ENCODE results near the gene FCRLB.
"Not testable (repeated sequence)": the region's sequence is repeated elsewhere in the genome, so short reads cannot be mapped to it uniquely, and the experiment has no call there.

FCRLB gene

GRCh38 chr1:161720422-161720821 is 922 bp upstream of the FCRLB start:
- DNase-seq = no peak

DNA sequence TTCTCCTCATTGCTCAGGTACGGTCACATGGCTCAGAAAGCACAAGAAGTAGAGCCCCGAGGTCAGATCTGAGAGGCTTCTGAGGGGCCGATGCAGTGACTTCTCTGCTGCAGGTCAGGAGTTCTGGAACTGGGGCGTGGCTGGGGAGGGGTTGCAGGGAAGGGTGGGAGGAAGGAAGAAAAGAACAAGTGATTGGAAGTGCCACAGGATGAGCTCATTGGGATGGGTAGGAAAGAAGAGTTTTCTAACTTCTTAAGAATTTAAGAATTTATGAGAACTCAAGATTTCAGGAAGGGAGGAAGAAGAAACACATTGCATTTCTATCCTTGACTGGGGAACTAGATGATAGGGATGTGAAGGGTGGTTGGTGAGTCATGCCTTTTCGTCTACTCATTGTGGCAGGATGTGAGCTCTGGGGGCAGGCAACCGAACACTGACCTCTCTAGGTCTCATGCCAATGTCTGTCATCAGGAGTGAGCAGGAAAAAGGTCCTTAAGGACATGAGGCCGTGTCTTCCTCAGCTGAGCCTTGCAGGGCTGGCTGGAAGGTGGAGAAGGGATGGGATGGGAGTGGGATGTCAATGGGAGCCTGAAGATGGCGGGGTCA is 497 bp downstream of the FCRLB start:
- no peak for DNase-seq

- no peak for DNase-seq
These were observed 1.1 kb downstream of the FCRLB start for GRCh38 chr1:161722406-161722805.

GRCh38 chr1:161723459-161724141 is 2.3 kb downstream of the FCRLB start:
- DNase-seq = no peak

- DNase-seq = not testable (repeated sequence)
These were observed 4.0 kb downstream of the FCRLB start for GRCh38 chr1:161725258-161725907.

DNA sequence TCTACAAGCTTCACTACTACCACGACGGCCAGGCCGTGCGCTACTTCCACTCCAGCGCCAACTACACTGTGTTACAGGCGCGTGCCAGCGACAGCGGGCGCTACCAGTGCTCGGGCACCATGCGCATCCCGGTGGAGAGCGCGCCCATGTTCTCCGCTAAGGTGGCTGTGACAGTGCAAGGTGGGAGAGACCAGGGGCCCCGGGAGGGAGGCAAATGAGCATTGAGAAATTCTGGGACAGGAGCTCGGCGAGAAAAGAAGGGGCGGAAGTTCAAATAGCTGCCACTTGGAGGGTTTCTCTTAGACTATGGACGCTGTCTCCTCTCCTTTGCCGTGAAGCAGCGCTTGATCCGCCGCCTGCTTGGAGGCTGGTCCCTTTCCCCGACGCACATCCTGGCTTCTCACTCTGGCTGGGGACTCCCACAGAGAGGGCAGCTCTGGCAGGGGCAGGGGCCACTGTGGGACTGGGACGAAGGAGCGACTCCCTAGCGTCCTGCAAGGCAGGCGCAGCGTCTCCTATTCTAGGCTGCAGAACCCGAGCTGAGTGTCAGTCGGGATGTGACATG is 4.6 kb downstream of the FCRLB start:
- DNase-seq = no peak

- DNase-seq = peak; percentile 71
These were observed 5.3 kb downstream of the FCRLB start for GRCh38 chr1:161726473-161727255.

DNA sequence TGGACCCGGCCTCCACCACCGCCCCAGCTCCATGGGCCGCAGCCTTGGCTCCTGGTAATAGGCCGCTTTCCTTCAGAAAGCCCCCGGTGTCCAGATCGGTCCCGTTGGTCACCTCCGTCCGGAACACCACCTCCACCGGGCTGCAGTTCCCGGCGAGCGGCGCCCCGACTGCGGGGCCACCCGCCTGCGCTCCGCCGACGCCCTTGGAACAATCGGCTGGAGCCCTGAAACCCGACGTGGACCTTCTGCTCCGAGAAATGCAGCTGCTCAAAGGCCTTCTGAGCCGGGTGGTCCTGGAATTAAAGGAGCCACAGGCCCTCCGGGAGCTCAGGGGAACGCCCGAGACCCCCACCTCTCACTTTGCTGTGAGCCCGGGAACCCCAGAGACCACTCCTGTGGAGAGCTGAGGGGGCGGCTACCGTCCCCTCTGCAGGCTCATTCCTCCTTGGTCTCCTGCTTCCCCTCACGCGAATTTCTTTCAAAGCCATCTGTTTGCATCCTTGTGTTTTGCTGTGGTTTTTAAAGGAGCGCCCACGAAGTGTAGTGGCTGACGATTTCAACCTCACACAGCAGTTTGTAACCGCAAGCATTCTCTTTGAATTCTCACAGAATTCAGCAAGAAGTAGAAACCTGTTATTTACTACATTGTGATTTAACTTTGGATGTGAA is 6.0 kb downstream of the FCRLB start:
- no peak for DNase-seq

DNA sequence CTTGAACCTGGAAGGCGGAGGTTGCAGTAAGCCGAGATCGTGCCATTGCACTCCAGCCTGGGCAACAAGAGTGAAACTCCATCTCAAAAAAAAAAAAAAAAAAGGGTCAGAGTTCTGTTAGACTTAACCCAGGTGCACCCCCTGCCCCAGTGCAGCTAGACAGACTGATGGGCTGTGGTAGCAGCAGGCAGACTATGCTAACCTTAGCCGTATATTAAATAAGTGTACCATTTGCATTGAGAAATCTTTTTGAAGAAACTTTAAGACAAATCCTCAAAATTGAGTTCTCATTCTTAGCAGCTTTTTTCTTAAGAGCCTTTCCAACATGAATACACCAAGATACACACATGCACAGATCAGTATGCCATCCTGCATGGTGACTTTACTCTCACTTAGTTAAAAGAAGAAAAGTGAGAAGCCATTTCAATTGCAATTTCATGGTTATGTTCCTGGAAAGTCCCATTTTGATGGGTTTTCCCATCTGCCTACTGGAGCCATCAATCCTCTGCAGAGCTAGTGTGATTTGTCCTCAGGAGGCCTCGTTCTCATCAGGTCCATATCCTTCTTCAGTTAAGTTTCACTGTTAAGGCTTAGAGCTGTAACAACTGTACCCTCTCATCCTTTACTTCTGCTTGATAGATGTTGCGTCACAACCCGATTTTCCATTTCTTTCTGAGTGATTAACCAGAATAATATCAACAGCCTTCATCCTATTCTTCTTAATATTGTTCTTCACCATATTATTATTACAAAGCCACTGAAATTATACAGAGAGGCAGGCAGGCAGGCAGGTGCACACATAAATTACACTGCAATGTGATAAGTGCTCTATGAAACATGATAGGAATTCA is 7.3 kb downstream of the FCRLB start:
- DNase-seq = no peak

GRCh38 chr1:161730050-161730564 is 8.8 kb downstream of the FCRLB start:
- no peak for DNase-seq

DNA sequence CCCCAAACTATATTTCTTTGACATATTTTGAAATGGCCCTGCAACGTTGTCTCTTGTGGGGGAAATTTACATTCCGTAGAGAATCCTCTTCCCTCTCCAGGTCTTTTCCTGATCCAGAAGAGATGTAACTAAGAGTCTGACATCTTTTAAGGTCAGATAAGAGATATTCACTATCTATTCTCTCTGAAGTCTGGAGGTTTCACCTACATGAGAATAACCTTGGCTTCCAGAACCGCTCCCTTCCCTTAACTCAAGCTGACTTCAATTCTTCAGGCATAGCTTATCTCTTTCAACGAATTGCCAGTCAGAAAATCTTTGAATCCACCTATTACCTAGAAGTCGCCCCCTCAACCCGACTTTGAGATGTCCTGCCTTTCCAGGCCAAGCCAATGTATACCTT is 9.9 kb downstream of the FCRLB start:
- no peak for DNase-seq

DNA sequence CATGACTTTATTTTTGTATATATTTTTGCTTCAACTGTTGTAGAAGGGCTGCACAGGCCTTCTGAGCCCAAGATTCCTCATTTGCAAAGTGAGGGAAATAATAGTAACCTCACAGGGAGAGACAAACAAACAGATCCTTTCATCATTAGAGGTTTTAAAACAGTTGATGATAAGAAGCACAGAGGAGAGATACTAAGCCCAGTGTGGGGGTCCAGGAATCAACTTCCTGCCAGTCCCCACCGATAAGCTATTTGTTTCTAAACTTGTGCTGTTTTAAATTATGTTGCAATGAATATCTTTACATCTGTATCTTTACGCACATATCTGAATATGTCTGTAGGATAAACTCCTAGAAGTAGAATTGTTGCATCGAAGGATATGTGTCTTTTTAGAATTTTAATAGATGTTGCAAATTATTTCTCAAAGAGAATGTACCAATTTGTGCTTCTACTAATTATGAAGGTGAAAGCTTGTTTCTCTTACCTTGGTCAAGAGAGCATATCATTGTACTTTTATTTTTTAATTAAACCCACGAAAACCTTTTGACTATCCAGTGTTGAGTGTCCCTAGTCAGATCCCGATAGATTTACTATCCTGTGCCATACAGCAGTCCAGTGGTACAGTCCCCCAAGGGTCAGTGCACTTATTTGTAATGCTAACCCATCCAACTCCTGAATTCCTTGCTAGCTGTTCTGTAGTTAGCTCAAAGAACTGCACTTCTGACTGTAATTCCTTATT is 10.8 kb downstream of the FCRLB start:
- DNase-seq = no peak

- DNase-seq = no peak
These were observed 12.2 kb downstream of the FCRLB start for GRCh38 chr1:161733526-161733925.

DNA sequence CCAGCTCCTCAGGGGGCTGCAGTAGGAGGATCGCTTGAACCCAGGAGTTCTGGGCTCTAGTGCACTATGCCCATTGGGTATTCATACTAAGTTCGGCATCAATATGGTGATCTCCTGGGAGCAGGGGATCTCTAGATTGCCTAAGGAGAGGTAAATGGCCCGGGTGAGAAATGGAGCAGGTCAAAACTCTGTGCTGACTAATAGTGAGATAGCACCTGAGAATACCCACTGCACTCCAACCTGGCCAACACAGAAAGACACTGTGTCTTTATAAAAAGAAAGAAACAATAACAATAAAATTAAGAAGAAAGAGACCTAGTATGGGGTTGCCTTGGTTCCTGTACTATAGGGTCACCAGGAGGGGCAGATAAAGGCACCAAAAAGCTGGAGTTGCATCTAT is 14.5 kb downstream of the FCRLB start:
- no peak for DNase-seq

DNA sequence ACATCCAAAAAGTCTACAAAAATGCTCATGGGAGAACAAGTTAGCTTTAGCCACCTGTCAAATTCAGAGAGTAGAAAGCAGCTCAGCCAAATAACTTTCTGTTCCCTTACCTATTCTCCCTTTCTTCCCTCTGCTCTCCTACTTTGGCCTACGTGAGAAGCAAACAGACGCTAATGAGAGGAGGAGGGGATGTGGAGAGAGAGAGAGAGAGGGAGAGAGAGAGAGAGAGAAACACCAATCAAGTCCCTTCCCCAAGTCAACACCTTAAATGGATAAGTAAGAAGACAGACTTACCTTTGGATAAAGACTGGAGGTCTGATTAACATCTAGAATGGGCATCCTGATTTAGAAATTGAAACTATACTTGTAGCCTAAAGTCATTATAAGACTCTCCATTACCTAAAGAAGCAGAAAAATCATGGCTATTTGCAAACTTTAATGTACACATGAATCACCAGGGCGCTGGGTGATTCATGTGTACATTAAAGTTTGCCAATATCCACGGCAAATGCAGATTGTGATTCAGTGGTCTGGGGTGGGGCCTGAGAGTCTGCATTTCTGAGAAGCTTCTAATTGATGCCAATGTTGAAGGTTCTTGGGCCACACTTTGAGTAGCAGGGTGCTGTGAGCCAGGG is 15.1 kb downstream of the FCRLB start:
- DNase-seq = no peak

DNA sequence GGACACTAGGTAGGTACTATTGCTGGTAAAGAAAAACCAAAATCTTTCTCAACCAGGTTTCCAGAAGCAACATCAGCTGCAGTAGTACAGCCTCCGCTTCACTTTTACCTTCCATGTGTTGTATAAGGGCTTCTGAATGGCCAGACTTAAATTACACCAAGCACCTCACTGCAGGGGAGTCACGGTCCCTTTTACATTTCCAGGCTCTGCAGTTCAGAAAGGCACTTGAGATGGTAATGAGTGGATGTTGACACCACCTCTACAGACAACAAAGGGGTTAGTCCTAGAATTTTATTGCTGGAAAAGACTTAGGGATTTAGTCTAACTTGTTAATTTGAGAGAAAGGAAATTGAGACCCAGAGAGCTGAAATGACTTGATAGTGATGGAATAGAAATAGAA is 16.3 kb downstream of the FCRLB start:
- no peak for DNase-seq

GRCh38 chr1:161738627-161739287 is 17.4 kb downstream of the FCRLB start:
- no peak for DNase-seq

- no peak for DNase-seq
These were observed 18.7 kb downstream of the FCRLB start for GRCh38 chr1:161739865-161740566.

GRCh38 chr1:161740921-161741320 is 19.6 kb downstream of the FCRLB start:
- DNase-seq = no peak

Data from NCI-H1048 (cell line).